Hepatic stellate cell (primary cell): ENCODE results near the gene AGTR1.
"Not testable (repeated sequence)": the region's sequence is repeated elsewhere in the genome, so short reads cannot be mapped to it uniquely, and the experiment has no call there.

Experiments used
- DNase-seq: peaks from one replicate; pipeline ENCODE4 v3.0.0; 2011; ENCODE audit warnings: low spot score

Gene AGTR1

DNA sequence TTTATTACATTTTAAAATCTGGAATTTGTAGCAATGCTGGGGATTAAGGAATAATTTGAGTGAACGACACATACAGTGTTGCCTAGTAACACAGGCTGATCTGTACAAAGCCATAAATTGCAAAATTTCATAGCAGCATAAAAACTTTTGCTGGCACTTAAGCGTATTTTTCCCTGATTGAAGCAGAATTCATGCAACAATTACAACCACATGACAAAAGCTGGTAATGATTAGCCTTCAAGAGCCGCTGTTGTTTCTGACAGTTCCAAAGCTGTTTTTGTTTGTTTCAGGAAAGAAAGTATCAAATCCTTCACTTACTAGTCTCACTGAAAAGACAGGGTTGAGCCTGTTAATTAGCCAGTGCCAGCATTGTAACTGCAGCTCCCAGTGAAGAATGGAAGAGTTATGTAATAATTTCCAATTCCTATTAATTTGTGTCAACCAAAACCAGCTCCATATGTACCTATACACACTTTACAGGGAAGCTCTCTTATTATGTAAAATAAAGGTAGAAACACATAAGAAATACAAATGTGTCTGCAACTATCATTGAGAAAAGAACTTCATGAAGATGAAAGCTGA, 60.7 kb downstream of the AGTR1 start:
- DNase-seq, result no peak

GRCh38 chr3:148759430-148759829, 61.7 kb downstream of the AGTR1 start:
- DNase-seq, result no peak

DNA sequence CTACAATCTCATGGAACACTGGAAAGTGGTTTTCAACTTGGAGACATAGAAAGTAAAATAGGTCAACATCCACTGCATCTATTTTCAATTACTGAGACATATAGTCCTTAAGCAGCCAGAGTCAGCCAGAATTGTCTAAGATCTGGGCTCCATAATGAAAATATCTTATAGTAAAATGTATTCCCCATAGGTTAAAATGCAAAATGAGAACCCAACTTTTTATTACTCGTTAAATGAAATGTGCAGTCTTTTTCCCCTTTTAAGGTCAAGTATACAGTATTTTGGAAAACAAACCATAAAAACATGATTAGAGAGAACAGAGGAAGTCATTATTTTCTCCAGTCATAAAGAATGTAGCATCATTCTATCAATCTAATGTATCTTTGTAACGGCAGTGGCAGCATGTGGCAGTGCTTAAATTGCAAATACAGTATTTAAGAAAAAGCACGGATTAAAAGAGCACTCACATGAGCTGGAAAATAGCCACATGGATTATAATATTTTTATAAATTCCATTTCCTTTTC, 65.5 kb downstream of the AGTR1 start:
- no peak for DNase-seq

GRCh38 chr3:148763986-148764935, 66.6 kb downstream of the AGTR1 start:
- no peak for DNase-seq

DNA sequence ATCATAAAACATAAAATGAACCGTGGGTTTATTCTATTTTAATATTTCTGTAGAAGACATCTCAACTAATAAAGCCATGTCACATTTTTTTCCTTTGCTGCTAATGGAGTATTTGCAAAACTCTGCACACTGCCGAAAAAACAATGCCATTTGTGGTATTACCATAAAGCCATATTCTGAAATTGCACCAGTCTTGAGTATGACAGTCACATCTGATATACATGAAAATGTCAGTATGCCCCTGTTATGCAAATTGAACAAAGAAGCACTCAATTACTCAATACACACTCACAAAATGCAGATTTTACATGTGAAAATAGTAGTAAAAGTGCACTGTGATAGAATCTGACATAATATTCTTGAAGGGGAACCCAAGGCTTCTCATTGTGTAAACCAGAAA, 74.7 kb downstream of the AGTR1 start:
- DNase-seq, result no peak

DNA sequence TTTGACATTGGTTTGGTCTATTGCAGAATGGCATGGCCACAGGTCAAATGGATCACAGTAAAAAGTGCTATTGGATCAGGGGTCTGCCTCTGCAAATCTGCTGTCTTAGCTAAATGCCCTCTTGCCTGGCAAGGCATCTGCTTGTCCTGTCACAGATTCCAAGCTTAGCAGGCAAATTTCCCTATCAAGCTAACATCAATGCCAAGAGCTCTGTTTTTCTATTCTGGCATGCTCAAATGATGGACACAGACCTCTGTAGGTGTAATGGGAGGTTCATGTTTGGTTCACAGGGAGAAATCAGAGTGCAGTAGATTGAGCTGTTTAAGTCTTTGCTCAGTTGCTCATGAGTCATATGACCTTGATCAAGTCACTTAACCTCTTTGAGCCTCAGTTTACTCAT, 75.1 kb downstream of the AGTR1 start:
- DNase-seq, result no peak

GRCh38 chr3:148773805-148774204, 76.1 kb downstream of the AGTR1 start:
- DNase-seq, result no peak

DNA sequence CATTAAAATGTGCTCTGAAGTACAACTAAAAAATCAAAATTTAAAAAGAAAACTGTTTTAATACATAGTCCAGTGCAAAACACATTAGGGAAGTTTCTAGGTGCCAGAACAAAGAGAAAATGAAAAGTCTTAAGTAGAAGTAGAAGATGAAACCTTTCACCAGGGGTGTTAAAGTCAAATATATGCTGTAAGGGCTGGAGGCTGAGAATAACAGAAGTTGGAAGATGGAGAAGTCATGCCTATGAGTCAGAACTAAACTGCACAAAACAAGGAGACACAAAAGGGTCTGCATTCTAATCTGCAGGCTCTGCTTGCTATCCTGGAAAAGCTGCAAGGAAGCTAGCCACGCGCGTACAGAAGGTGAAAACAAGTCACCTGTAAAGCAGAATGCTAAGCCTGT, 81.2 kb downstream of the AGTR1 start:
- no peak for DNase-seq

GRCh38 chr3:148785026-148785425, 87.3 kb downstream of the AGTR1 start:
- DNase-seq, result not testable (repeated sequence)

DNA sequence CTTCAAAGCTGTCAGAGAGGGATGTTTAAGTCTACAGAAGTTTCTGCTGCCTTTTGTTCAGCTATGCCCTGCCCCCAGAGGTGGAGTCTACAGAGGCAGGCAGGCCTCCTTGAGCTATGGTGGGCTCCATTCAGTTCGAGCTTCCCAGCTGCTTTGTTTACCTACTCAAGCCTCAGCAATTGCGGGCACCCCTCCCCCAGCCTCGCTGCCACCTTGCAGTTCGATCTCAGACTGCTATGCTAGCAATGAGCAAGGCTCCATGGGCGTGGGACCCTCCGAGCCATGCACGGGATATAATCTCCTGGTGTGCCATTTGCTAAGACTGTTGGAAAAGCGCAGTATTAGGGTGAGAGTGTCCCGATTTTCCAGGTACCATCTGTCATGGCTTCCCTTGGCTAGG, 88.5 kb downstream of the AGTR1 start:
- DNase-seq, result not testable (repeated sequence)

DNA sequence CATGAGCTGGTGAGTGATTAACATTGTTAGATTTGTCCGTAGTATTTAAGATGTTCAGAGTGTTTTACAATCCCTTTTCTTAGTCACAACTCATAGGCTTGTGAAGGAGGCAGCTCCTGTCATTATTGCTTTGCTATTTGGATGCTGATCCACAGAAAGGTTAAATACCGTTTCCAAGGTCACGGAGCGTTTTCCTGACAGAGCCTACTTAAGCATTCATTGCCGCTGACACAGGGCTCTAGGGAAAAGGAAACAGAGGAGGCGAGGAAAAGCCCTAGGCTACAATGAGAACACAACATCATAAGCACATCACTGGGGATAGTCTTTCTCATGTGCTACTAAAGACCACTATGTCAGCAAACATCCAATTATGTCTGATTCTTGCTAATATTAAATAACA, 91.4 kb downstream of the AGTR1 start:
- DNase-seq, result no peak

- DNase-seq, result no peak
These were observed 92.2 kb downstream of the AGTR1 start for GRCh38 chr3:148789906-148790305.

- no peak for DNase-seq
These were observed 92.7 kb downstream of the AGTR1 start for GRCh38 chr3:148790370-148790769.

GRCh38 chr3:148790851-148791735, 93.4 kb downstream of the AGTR1 start:
- DNase-seq, result no peak

- DNase-seq, result no peak
These were observed 94.2 kb downstream of the AGTR1 start for GRCh38 chr3:148791920-148792319.

DNA sequence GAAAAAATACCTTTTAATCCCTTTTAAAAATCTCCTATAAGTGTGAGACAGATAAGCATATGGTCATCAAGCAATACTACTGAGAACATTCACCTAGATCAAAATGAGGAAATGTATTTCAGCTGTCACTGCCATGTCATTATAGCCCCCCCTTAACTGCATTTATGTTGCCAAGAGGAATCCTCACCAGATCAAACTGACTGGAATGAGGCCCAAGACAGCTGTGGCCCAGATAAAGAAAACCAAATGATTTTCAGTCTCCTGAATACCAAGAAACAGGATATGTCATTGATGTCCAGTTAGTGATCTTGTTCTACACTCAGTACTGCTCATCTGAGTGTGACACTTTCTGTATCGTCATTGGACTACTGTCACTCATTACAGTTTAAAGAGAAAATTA, 94.8 kb downstream of the AGTR1 start:
- DNase-seq, result no peak
